HG03060 (cell line): ENCODE measurements around the gene POLR2J3.
"Not testable (repeated sequence)": the region's sequence is repeated elsewhere in the genome, so short reads cannot be mapped to it uniquely, and the experiment has no call there.

Source experiments
- ATAC-seq: cut with Tn5 transposase; IDR thresholded peaks from one replicate; pipeline ENCODE4 v1.9.1; 2021; ENCODE audit warnings: low read depth, moderate number of reproducible peaks; ENCODE audit not compliant: unreplicated experiment

The POLR2J3 gene

DNA sequence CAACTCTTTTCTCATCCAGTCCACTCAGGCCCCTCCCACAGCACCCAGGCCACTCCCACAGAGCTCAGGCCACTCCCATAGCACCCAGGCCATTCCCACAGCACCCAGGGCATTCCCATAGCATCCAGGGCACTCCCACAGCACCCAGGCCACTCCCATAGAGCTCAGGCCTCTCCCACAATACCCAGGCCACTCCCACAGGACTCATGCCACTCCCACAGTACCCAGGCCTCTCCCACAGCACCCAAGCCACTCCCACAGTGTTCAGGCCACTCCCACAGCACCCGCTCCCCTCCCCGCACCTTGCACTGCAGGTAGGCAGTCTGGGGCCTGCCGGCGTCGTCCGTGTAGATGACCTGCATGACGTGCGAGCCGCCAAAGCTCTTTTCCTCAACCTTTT is 17.5 kb upstream of the POLR2J3 start:
- peak; percentile 44 for ATAC-seq

DNA sequence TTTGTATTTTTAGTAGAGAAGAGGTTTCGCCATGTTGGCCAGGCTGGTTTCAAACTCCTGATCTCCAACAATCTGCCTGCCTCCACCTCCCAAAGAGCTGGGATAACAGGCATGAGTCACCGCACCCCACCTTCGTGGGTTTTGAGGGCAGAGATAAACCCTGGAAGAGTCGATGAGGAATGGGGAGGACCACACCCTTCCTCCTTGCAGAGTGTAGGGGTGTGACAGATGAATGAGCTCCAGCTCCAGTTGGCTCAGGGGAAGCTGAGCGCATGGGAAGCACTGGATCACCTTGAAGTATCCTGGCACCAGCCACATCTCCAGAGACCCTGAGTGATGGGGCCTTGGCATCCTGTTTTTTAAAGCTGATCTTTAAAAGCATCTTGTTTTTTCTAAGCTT is 11.1 kb upstream of the POLR2J3 start:
- ATAC-seq, result not testable (repeated sequence)

DNA sequence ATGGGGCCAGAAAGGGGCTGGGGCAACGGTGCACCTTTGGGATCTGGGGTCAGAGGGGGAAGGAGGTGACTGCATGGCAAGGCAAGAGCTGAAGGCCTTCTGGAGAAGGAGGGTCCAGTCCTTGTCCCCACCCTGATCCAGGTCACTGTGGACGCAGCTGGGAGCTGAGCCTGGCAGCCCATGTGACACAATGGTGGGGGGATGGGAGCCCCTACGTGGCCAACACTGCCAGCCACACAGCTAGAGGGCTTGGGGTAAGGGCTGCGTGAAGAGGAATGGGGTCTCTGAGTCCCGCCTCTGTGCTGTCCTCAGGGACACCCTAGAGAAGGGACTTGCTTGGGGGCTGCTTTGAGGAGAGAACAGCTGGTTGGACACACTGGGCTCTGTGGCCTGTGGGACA is 9.3 kb upstream of the POLR2J3 start:
- not testable (repeated sequence) for ATAC-seq

DNA sequence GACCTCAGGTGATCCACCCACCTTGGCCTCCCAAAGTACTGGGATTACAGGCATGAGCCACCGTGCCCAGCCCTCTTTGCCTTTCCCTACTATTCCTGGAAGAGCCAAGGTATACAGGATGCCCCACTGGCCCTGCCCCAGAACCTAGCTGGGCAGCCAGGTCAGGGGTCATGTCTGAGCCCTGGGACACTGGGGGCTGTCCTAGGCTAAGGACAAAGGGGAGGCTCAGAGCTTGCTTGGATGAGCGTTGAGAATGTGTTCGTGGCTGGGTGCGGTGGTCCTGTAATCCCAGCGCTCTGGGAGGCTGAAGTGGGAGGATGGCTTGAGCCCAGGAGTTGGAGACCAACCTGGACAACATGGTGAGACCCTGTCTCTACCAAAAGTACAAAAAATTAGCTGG is 6.1 kb upstream of the POLR2J3 start:
- not testable (repeated sequence) for ATAC-seq

DNA sequence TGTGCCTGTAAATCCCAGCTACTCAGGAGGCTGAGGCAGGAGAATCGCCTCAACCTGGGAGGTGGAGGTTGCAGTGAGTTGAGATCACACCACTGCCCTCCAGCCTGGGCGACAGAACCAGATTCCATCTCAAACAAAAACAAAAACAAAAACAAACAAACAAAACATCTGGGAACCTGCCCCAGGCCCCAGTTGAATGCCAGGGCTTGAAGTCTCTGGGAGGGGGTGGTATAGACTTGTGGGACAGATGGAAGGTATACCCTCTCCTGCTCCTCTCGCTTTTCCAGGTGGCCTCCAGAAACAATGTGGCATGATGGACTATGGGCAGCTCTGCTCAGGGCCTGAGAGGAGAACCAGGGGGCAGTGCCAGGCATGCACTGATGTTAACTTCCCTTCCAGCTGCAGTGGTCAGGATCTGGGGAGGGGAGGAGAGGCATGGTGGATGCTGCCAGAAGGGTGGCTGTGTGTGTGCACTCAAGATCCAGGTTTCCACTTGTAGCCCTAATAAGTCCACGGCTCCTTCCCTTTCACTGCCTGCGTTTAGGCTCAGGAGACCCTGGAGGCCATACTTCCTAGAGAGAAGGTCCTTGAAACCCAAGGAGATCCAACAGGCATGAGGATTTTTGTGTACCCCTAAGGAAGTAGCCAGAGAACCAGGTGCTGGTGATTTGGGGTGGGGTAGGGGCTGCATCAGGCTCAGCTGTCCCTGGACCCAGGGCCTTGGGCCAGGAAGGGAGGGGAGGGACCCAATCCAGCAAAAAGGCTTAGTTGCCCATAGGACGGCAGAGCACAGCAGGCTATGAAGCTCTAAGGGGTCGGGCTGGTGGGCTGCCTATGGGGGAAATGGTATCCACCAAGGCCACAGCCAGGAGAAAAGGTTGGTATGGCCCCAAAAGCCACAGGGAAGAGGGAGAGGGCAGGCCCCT is 5.2 kb upstream of the POLR2J3 start:
- ATAC-seq, result not testable (repeated sequence)

DNA sequence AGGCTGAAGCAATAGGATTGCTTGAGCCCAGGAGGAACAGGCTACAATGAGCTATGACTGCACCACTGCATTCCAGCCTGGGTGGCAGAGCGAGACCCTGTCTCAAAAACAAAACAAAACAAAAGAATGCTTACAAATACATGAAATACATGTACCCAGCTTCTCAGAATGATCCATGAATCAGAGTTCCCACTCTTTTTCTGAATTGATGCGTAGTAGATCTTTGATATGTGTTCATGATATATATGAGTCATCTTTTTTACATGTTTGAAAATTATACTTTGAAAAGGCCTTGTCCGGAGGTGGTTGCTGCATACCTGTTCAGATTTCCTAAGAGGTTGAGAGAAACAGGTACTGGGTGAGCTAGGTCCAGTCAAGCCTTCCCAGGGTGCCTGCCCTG is 4.0 kb upstream of the POLR2J3 start:
- ATAC-seq, result not testable (repeated sequence)

DNA sequence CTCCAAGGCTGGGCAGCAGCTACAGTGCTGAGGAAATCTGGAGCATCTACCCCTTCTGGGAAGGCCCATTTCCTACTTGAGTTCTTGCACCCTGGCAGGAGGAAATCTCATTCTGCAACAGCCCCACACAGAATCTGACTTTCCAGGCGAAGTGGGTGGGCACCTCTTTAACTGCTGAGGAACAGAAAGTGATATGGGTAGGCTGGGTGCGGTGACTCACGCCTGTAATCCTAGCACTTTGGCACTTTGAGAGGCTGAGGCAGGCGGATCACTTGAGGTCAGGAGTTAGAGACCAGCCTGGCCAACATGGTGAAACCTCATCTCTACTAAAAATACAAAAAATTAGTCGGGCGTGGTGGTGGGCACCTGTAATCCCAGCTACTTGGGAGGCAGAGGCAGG is 2.2 kb upstream of the POLR2J3 start:
- ATAC-seq, result not testable (repeated sequence)

DNA sequence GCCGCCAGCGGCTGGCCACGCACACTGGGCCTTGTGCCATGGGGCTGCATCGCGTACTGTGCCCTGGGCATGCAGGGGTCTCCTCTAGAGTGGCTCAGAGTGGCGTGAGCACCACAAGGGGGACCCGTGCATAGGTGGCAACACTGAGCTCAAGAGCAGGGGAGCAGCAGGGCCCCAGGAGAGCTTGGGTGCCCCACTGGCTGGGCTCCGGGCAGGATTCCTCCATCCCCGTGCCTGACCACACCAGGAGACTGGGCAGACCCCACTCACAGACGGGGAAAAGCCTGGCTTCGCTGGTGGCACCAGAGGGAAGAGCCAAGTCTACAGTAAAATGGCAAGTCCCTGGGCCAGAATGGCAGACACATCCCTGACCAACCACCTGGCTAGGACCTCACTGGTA is 3.8 kb downstream of the POLR2J3 start:
- not testable (repeated sequence) for ATAC-seq

DNA sequence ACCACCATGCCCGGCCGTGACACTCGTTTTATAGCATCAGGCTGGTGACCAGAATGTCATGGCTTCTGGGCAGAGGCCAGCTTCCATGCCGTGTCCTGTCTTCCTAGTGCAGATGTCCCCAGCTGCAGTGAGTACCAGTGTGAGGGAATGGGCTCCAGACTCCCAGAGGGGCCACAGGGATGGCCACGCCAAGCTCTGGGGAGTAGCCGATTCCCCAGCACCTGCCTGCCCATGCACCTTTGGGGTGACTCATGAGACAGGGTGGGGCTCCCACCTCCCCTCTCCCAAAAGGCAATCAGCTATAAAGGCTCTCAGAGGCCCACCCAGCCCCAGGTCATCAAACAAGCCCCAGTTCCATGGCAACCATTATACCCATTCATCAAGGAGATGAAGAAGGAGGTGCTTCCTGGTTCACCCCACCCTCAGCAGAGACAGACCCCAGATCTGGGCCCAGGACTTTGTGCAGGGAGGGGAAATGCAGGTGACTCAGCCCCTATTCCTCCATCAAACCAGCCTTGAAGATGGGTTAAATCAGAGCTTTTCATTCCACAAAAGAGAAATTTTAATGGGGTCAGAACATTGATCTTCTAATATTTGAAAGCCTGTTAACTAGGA is 21.5 kb downstream of the POLR2J3 start, which contains the start of gene SPDYE2:
TSS of gene SPDYE2 (plus strand) at position 419 of the 615 bp plus-strand sequence. CDS start 2,030 bp downstream, outside the sequence.
- ATAC-seq, result not testable (repeated sequence)

DNA sequence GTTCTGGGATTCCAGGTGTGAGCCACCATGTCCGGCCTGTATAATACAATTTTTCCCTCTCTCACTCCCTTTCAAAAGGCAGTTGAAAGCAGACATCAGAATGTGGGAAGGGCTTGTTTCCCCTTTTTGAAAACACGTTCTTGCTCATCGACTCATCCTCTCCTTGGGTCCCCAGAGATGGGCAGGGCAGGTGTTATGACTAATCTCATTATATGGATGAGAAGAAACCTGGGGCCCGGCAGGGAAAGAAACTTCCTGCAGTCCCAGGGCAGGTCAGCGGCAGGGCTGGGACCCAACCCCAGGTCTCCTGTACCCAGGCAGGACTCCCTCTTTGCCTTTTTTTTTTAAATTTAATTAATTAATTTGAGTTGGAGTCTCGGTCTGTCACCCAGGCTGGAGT is 26.0 kb downstream of the POLR2J3 start:
- peak; percentile 66 for ATAC-seq

DNA sequence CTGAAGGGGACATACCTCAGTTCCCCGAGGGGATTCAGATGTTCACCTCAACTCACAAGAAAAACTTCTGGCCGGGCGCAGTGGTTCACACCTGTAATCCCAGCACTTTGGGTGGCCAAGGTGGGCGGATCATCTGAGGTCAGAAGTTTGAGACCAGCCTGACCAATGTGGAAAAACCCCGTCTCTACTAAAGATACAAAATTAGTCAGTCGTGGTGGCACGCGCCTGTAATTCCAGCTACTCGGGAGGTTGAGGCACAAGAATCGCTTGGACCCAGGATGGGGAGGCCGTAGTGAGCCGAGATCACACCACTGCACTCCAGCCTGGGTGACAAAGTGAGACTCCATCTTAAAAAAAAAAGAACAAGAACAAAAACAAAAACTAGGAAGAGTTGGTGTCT is 27.1 kb downstream of the POLR2J3 start:
- ATAC-seq, result not testable (repeated sequence)

DNA sequence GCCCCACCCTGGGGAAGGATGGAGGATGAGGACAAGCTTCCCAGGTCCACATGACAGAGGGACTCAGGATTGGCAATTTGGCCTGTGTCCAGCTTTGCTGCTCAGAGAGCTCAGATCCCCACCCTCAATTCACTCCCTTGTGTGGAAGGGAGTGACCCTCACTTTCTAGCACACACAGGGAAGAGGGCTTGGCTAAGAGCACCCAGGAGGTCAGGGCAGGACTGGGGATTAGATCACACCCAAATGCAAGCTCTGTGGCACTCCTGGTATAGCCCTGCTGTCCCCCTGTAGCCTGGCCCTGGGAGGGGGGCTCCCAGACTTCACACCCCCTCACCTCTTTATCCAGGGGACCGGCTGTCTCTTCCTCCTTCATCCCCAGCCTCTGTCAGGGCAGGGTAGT is 28.0 kb downstream of the POLR2J3 start:
- ATAC-seq, result not testable (repeated sequence)

DNA sequence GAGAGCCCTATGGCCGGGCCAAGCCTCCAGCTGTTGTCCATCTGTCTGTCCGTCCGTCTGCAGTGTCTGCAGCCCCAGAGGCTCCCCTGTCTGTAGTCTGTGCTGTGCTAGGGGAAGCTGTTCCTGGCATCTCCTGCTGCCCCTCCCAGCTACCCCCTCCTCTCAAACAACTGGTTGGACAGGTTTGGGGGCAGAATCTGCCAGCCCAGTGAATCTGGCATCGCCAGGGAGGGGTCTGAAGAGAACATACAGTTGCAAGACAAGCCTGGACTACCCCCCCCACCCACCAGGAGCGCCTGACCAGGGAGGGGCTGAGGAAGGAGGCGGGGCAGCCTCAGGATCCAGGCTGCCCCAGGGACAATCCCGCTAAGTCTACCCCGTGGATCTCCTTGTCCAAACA is 28.8 kb downstream of the POLR2J3 start, which contains the start of gene UPK3BL2:
TSS of gene UPK3BL2 (minus strand) at position 101 of the 400 bp plus-strand sequence. CDS start at position 41, 60 bp downstream.
- not testable (repeated sequence) for ATAC-seq

DNA sequence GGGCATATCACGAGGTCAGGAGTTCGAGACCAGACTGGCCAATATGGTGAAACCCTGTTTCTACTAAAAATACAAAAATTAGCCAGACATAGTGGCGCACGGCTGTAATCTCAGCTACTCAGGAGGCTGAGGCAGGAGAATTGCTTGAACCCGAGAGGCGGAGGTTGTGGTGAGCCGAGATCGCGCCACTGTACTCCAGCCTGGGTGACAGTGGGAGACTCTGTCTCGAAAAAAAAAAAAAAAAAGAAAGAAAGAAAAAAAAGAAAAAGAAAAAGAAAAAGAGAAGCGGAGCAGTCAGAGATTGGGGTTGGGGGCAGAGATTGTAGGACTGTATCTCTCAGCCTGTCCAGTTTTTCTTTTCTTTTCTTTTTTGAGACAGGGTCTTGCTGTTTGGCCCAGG is 29.6 kb downstream of the POLR2J3 start:
- ATAC-seq, result not testable (repeated sequence)

DNA sequence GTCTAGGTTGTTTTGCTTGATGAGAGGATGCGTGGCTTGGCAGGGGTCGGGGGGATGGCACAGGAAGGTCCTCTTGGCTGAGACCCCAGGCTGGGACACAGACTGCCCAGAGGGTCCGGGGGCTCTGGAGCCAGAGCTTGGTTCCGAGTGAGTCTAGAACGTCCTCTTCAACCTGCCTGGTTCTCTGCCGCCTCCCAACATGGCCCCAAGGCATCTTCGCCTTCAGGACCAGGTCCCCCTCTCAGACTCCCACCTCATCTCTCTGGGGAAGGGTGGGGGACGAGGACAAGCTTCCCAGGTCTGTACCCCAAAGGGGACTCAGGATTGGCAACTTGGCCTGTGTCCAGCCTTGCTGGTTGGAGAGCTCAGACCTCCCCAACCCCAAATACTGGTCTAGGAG is 30.3 kb downstream of the POLR2J3 start:
- not testable (repeated sequence) for ATAC-seq

DNA sequence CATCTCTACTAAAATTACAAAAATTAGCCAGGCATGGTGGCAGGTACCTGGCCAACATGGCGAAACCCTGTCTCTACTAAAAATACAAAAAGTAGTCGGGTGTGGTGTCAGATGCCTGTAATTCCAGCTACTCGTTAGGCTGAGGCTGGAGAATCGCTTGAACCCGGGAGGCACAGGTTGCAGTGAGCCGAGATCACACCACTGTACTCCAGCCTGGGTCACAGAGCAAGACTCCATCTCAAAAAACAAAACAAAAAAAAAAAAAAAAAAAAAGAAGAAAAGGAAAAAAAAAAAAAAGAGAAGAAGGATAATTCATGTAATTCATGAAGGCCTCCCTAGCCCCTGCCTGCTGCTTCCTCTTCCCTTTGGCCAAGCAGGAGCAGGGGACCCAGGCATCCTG is 31.8 kb downstream of the POLR2J3 start:
- not testable (repeated sequence) for ATAC-seq

DNA sequence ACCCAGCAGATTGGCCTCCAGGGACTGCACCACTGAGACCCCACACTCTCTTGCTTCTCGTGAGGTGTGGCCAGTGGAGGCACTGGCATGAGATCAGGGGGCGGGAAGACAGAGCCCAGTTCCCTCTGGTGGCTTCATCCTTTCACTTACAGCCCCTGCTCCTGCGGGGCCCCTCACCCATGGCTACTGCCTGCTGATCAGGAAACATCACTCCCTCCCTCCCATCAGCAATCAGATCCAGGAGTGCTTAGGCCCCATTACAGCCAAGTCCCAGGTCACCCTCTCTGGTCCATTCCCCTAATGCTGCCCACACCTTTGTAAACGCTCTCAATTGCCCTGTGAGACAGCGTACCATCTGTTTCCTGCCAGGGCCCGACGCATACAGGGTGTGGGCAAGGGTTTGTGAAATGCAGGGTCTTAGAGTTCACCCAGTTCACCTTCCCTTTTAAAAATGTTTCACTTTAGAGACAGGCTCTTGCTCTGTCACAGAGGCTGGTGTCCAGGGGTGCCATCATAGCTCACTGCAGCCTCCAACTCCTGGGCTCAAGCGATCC is 37.2 kb downstream of the POLR2J3 start:
- not testable (repeated sequence) for ATAC-seq

DNA sequence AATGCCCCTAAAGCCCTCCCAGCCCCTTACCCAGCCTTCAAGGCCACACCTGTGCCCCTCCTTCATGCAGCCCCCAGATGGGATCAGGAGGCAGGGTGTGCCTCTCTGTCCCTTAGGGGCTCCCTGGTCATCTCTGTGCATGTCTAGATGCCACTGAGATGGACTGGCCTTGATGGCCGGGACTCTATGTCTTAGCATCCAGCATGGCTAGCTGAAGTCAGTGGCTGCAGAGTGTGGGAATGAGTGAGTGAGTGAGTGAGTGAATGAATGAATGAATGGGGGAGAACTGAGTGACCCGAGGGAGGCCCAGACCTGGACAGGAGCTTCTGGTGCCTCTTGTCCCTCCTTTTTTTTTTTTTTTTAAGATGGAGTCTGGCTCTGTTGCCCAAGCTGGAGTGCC is 40.3 kb downstream of the POLR2J3 start:
- not testable (repeated sequence) for ATAC-seq

DNA sequence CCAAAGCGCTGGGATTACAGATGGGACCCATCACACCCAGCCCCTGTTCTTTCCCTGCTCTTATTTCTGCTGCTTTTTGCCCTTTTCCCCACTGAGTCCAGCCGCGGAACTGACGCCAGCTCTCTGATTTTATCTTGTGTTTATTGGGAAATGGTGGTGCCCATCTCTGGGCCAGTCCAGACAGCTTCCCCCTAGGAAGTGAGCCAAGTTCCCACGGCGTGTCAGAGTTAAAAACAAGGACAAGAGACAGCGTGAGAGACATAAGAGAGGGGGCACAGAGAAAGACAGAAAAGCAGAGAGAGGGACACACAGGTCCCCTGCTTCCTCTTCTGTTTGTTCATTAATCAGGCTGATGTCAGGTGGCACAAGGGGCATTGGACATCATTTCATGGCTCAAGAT is 40.8 kb downstream of the POLR2J3 start:
- not testable (repeated sequence) for ATAC-seq

DNA sequence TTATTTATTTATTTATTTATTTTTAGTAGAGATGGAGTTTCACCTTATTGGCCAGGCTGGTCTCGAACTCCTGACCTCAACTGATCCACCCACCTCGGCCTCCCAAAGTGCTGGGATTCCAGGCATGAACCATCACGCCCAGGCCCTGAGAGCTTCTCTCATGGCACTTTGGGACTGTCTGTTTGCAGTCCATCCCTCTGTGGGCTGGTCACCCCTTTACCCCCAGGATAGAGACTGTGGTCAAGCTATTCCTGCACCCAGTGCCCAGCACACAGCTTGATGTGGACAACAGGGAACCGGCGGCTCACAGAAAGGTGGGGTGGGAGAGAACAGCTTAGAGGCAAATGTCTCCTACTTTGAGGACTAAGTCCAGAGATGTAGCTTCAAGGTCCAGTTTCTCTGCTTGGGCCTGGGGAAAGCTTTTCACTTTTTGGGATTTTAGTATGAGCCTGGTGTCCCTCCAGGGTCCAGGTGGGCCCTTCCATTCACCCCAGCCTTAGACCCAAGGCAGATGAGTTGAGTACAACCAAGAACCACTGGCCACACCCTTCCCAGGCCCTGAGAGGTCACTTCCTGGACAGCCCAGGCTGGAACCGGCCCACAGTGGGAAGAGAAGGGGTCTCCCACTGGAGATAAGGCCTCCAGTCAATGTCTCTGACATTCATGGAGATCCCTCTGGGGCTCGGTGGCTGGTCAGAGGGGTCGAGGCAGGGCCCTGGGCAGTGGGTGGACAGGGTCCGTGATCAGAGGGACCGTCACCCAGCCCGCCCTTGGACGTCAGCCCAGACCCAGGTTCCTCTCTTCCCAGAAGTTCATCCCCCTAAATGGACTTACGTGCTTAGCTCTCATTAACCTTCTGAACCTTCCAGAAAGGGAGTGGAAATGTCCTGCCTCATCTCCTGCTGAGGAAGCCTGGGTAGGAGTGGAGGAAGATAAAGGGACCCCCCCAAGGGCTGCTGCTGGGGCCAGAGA is 44.3 kb downstream of the POLR2J3 start:
- ATAC-seq, result not testable (repeated sequence)
